Gastrocnemius medialis (tissue), 4 donors: ENCODE data around the gene N4BP3.

ENCODE experiments used
- CTCF ChIP-seq, 5 experiments: fragments of 450-650 bp in 3 of 5; fragments of 200-600 bp in 2 of 5; sonication (generic) in 2 of 5; IDR thresholded peaks in 4 of 5; conservative IDR thresholded peaks in 1 of 5; 1 replicate in 4 of 5; 2 replicates in 1 of 5; pipeline ENCODE4 v1.5.1; 2016 to 2019; ENCODE audit warnings: antibody characterized with exemption in 5 of 5, mild to moderate bottlenecking in 3 of 5, moderate library complexity in 3 of 5
- POLR2A ChIP-seq, 2 donors: fragments of 450-650 bp; IDR thresholded peaks; one replicate each; pipeline ENCODE4 v1.6.1; 2017; ENCODE audit warnings: antibody characterized with exemption in 2 of 2, mild to moderate bottlenecking in 2 of 2, moderate library complexity in 2 of 2

- no peak for TF ChIP-seq POLR2A (IDR thresholded peaks at IDR 0.05)
- no peak for TF ChIP-seq CTCF (IDR thresholded peaks at IDR 0.05 in 4 of 5, conservative IDR thresholded peaks at IDR 0.05 in 1 of 5)
Measured at GRCh38 chr5:178078197-178079010, 34.9 kb upstream of the N4BP3 start.
